Stomach (tissue), 9 donors: ENCODE data around the gene ESAM. TPM values are rescaled to one million over a fixed set of nuclear protein-coding genes. Genes with fewer than 3 reads are reported as not detected.
A peak's percentile ranks its signal among the peaks of the same experiment; 100 is the strongest.

Source experiments
- DNase-seq, 2 donors: peaks; one replicate each; pipeline versions ENCODE4 v3.0.0 to v3.0.0-alpha.2; 2013 to 2019
- H3K27ac ChIP-seq, 5 donors: fragments of 200-600 bp in 4 of 5; sonication (generic) in 4 of 5; one replicate each; pipeline ENCODE4 v1.5.1; 2013 to 2019; ENCODE audit warnings: mild to moderate bottlenecking in 1 of 5, moderate library complexity in 1 of 5
- H3K27me3 ChIP-seq, 3 donors: fragments of 200-600 bp; sonication (generic); one replicate each; pipeline ENCODE4 v1.5.1; 2017 to 2019; ENCODE audit warnings: mixed run types in 1 of 3
- H3K36me3 ChIP-seq, 4 donors: fragments of 200-600 bp; sonication (generic); 1 replicate in 3 of 4; 2 replicates in 1 of 4; pipeline ENCODE4 v1.5.1; 2016 to 2019
- H3K4me1 ChIP-seq, 4 donors: fragments of 200-600 bp; sonication (generic); one replicate each; pipeline ENCODE4 v1.5.1; 2016 to 2019
- H3K4me3 ChIP-seq, 4 donors: fragments of 200-600 bp; sonication (generic) in 3 of 4; one replicate each; pipeline ENCODE4 v1.5.1; 2016 to 2019; ENCODE audit warnings: mild to moderate bottlenecking in 1 of 4
- H3K9me3 ChIP-seq, 4 donors: fragments of 200-600 bp; sonication (generic); one replicate each; pipeline ENCODE4 v1.5.1; 2016 to 2019
- CTCF ChIP-seq, 7 experiments: fragments of 450-650 bp in 4 of 7; fragments of 200-600 bp in 3 of 7; sonication (generic) in 3 of 7; IDR thresholded peaks; one replicate each; pipeline ENCODE4 v1.5.1; 2016 to 2019; ENCODE audit warnings: antibody characterized with exemption in 7 of 7, control low read depth in 2 of 7, mild to moderate bottlenecking in 1 of 7
- EP300 ChIP-seq: sonication (generic); formaldehyde crosslinking; IDR thresholded peaks from one replicate; pipeline ENCODE4 v1.6.1; 2017; ENCODE audit warnings: antibody characterized with exemption
- POLR2A ChIP-seq, 4 donors: fragments of 450-650 bp; IDR thresholded peaks; one replicate each; pipeline ENCODE4 v1.6.1; 2016; ENCODE audit warnings: antibody characterized with exemption in 4 of 4, control low read depth in 2 of 4, mild to moderate bottlenecking in 1 of 4, moderate library complexity in 1 of 4
- POLR2AphosphoS5 ChIP-seq, 3 donors: sonication (generic); formaldehyde crosslinking; IDR thresholded peaks; one replicate each; pipeline ENCODE4 v1.6.1; 2016; ENCODE audit warnings: antibody characterized with exemption in 3 of 3
- WGBS, 5 donors: extraction: QIAGEN DNeasy Blood & Tissue Kit in 3 of 5; methylation state at CpG; one replicate each; pipeline versions ENCODE4 v1.1.5 to v1.1.7; 2013 to 2018; 5-methylcytosine and 5-hydroxymethylcytosine counted together
- intact Hi-C: fragments of 100-400 bp; cut with DNase I; formaldehyde crosslinking; loops from one replicate; pipeline ENCODE4 v1.15.1; 2023; ENCODE audit warnings: low total_unique reads
- polyA plus RNA-seq, 3 donors: library from polyadenylated mRNA; stranded (reverse); fragments of 200-250 nt; gene quantifications; one replicate each; pipeline ENCODE4 v1.2.3, GENCODE V29; 2013
- total RNA-seq, 5 donors: library from RNA; depleted of rRNA; stranded (reverse); fragments of >200 nt; gene quantifications; one replicate each; pipeline versions ENCODE4 v1.1.0 to v1.2.3, GENCODE V29; 2014 to 2016
- donor health status: healthy with polysubstance abuse.
- donor health status: Bipolar disorder and iron deficiency.
- donor health status: healthy.

The ESAM gene
- total and polyA plus RNA-seq, 8 donors: 4.1 to 19.6 (median 9.6) TPM

DNA sequence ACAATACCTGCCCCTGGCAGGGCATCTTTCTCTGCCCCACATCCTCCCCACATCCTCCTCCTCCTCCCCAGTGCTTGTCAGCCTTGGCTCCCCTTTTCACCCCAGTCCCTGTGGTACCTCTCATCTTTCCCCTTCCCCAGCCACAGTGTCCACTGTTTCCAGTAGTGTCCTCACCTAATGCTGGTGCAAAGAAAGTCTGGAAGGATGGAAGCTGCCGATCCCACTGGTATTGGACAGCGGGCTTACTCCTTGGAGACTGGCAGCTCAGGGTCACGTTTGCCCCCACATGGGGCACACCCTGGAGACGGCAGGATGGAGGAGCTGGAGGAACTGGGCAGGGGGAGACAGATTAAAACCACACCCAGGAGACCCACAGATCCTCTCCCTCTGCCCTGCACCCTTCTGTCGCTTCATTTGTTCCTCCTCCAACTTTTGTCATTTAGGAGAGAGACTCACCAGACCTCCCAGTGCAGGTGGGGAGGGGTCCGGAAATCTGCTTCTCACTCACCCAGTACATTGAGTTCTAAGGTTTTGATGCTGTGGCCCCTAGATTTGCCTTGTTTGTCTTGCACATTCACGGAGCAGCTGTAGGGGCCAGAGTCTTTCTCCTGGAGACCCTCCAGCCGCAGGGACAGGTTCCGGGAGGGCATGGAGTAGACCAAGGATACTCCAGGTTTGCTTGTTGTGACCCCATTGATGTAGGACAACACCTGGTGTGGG lies 5.9 kb downstream of the ESAM start:
- peaks cover 2 to 82% (median 29%) of the 10 kb centered on the region in 3 donors for H3K27me3 ChIP-seq
- 62 to 77% (median 71%) methylated on average over 9 of the region's 9 CpGs for WGBS, 5 donors
- TF ChIP-seq POLR2A (IDR thresholded peaks at IDR 0.05) (no peak), POLR2AphosphoS5 (IDR thresholded peaks at IDR 0.05) (no peak), CTCF (IDR thresholded peaks at IDR 0.05) (no peak), EP300 (no peak)
- intact Hi-C loops: no loop called here
- no peak overlapping the region for H3K27ac ChIP-seq
- H3K4me1 ChIP-seq: peaks cover 23 to 59% (median 53%) of the 10 kb centered on the region in 4 donors
- no peaks in the 10 kb centered on the region for H3K9me3 ChIP-seq
- no peak overlapping the region for H3K4me3 ChIP-seq
- H3K36me3 ChIP-seq: no peaks in the 10 kb centered on the region
- no peak for DNase-seq

DNA sequence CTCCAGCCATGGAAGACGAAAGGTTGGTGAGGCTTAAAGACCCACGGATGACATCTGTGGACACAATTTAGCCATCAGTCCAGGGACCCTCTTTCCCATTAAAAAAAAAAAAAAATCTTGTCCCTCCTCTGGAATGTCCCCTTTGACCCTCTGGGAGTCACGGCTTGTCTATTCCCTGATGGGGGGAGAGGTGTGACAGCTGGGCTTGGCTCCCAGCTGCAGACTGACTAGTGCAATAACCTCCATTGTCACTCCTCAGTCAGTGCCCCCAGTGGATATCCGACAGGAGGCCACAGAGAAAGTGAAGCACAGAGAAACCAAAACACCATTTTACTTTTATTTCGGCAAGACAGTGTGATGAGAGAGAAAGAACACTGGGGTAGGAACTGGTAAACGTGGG lies 7.4 kb downstream of the ESAM start:
- intact Hi-C loops: no loop called here
- no peak overlapping the region for H3K4me3 ChIP-seq
- peaks cover 0 to 80% (median 14%) of the 10 kb centered on the region in 3 donors for H3K27me3 ChIP-seq
- H3K36me3 ChIP-seq: no peaks in the 10 kb centered on the region
- no peak overlapping the region for H3K27ac ChIP-seq
- 73 to 87% (median 83%) methylated on average over 6 of the region's 6 CpGs for WGBS, 5 donors
- H3K9me3 ChIP-seq: no peaks in the 10 kb centered on the region
- peaks cover 19 to 54% (median 52%) of the 10 kb centered on the region in 4 donors for H3K4me1 ChIP-seq
- DNase-seq: no peak
- TF ChIP-seq POLR2AphosphoS5 (IDR thresholded peaks at IDR 0.05): no peak
- TF ChIP-seq CTCF (IDR thresholded peaks at IDR 0.05): no peak
- TF ChIP-seq POLR2A (IDR thresholded peaks at IDR 0.05): no peak
- no peak for TF ChIP-seq EP300

GRCh38 chr11:124754309-124754708 lies 7.8 kb downstream of the ESAM start:
- intact Hi-C loops: no loop called here
- Histone ChIP-seq H3K4me1 (peaks cover 15 to 54% (median 52%) of the 10 kb centered on the region in 4 donors), H3K36me3 (no peaks in the 10 kb centered on the region), H3K27ac (peak overlapping the region in 4 of 5 donors; percentile 16 to 98 (median 70)), H3K27me3 (peaks cover 0 to 78% (median 10%) of the 10 kb centered on the region in 3 donors), H3K4me3 (no peak overlapping the region), H3K9me3 (no peaks in the 10 kb centered on the region)
- WGBS, 5 donors: 72 to 86% (median 74%) methylated on average over 4 of the region's 4 CpGs
- TF ChIP-seq POLR2AphosphoS5 (IDR thresholded peaks at IDR 0.05) (no peak), CTCF (IDR thresholded peaks at IDR 0.05) (no peak), EP300 (no peak), POLR2A (IDR thresholded peaks at IDR 0.05) (no peak)
- no peak for DNase-seq

- TF ChIP-seq CTCF (IDR thresholded peaks at IDR 0.05) (no peak), POLR2AphosphoS5 (IDR thresholded peaks at IDR 0.05) (no peak), EP300 (no peak), POLR2A (IDR thresholded peaks at IDR 0.05) (no peak)
- Histone ChIP-seq H3K36me3 (no peaks in the 10 kb centered on the region), H3K4me3 (no peak overlapping the region), H3K27ac (peak overlapping the region in 4 of 5 donors; percentile 56 to 98 (median 94)), H3K9me3 (no peaks in the 10 kb centered on the region), H3K4me1 (peaks cover 8 to 54% (median 52%) of the 10 kb centered on the region in 4 donors), H3K27me3 (peaks cover 0 to 78% (median 5%) of the 10 kb centered on the region in 3 donors)
- 81 to 96% (median 89%) methylated on average over 7 of the region's 7 CpGs for WGBS, 5 donors
- DNase-seq: no peak
- intact Hi-C loops: no loop called here
These were observed 8.5 kb downstream of the ESAM start for GRCh38 chr11:124753624-124754023.
